ENCODE results near the gene TNN.

DNA sequence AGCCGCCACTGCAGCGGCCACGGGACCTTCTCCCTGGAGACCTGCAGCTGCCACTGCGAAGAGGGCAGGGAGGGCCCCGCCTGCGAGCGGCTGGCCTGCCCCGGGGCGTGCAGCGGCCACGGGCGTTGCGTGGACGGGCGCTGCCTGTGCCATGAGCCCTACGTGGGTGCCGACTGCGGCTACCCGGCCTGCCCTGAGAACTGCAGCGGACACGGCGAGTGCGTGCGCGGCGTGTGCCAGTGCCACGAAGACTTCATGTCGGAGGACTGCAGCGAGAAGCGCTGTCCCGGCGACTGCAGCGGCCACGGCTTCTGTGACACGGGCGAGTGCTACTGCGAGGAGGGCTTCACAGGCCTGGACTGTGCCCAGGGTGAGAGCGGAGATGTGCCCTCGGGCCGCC lies 11.7 kb downstream of the TNN start:
- TF ChIP-seq, protein P1, sequence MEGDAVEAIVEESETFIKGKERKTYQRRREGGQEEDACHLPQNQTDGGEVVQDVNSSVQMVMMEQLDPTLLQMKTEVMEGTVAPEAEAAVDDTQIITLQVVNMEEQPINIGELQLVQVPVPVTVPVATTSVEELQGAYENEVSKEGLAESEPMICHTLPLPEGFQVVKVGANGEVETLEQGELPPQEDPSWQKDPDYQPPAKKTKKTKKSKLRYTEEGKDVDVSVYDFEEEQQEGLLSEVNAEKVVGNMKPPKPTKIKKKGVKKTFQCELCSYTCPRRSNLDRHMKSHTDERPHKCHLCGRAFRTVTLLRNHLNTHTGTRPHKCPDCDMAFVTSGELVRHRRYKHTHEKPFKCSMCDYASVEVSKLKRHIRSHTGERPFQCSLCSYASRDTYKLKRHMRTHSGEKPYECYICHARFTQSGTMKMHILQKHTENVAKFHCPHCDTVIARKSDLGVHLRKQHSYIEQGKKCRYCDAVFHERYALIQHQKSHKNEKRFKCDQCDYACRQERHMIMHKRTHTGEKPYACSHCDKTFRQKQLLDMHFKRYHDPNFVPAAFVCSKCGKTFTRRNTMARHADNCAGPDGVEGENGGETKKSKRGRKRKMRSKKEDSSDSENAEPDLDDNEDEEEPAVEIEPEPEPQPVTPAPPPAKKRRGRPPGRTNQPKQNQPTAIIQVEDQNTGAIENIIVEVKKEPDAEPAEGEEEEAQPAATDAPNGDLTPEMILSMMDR (IDR thresholded peaks at IDR 0.05), result no peak
- no peak for TF ChIP-seq POLR2A (IDR thresholded peaks at IDR 0.05)
